ENCODE measurements around the gene ULBP2.
A peak's percentile ranks its signal among the peaks of the same experiment; 100 is the strongest.
"Not testable (repeated sequence)": the region's sequence is repeated elsewhere in the genome, so short reads cannot be mapped to it uniquely, and the experiment has no call there.

The ULBP2 gene

DNA sequence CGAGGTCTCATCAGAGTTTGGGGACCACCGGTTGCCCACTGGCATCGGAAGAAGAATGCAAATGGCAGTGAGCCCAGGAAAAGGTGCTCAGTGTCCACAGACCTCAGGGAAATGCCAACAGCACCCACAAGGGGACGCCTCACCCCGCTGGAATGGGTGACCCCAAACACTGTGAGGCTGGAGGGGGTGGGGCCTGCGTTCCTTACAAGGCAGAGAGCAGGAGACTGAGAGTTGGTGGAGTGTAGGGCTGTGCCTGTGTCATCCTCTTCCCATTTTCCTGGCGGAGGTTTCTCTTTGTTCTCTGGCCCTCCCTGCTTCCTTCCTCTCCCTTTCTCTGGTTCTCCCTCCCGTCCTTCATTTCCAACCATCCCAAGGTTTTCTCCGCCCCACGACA is 12.1 kb downstream of the ULBP2 start:
- not testable (repeated sequence) for H3K9me3 ChIP-seq (ENCODE audit: control insufficient read depth, insufficient read depth, low read depth, low read length)

DNA sequence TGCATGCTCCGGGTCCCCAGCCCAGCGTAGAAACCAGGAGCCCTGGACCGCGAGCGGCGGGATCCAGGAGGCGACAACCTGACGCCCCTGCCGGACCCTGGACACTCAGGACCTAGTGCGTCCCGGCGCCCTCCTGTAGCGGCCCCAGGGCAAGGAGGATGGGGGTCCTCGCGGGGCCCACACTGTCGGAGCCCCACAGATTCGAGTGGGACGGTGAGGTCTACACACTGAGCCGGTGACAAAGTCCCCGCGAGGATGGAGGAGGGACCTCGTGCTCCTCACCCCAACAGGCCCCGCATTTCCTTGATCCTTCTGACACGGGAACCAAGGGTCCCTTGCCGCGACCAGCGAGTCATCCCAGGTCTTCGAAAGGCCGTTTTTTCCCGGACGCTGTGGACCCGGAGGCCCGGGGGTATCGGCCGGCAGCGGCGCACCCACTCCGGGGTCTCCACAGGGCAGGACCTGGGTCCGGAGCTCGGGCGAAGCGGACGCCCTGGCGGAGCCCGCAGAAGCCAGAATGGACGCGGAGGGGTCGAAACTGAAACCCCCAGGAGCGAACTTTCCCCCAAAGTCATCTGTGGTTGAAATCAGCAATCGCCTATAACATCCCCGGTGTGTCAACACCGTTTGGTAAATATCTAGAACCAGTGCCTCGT is 12.6 kb downstream of the ULBP2 start:
- peaks cover 99% of the 10 kb centered on the region for H3K27me3 ChIP-seq (ENCODE audit: control insufficient read depth, insufficient read depth, low read length)
- H3K4me1 ChIP-seq (ENCODE audit: control insufficient read depth, insufficient read depth, low read length) = not testable (repeated sequence)
- peak overlapping the region; percentile 29; the same call in 1 of the 2 replicates for H3K4me3 ChIP-seq (ENCODE audit: low read depth, low read length)

More for the DNA sequence above, 12.1 kb downstream of the ULBP2 start:
- not testable (repeated sequence) for H3K9ac ChIP-seq (ENCODE audit: low read length); H3K27ac ChIP-seq (ENCODE audit: low read depth, low read length); H3K4me3 ChIP-seq (ENCODE audit: low read depth, low read length); H3K36me3 ChIP-seq (ENCODE audit: control insufficient read depth, insufficient read depth, low read length); H3K4me1 ChIP-seq (ENCODE audit: control insufficient read depth, insufficient read depth, low read length)
- H3K27me3 ChIP-seq (ENCODE audit: control insufficient read depth, insufficient read depth, low read length) = peaks cover 98% of the 10 kb centered on the region

DNA sequence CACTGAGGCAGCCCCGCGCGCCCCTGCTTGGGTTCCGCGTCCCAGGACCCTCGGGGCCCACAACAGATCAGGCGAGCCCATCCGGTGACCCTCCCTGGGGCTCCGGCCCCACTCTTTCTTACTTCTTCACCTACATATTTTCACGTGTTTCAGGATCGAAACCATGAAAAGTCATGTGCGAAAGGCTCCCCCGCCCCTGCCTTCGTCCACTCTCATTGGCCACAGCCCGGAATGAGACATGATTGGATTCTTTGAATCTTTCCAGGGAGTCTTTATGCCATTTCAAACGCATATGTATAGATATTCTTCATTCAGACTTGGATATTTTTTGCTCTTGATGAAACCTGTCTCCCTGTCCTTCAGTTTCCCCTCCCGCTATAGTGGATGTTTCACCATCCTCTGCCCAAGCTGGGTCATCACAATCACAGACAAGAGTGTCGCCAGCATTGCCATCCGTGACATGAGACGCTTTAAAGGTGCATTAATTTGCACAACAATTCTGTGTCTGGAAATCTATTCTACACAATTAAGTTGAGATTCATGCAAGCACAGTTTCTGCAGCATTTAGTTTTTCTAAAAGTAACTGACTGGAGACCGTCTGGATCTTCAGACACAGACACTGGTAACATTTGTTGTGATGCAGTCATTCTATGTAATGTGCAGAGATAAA is 13.3 kb downstream of the ULBP2 start:
- not testable (repeated sequence) for H3K9ac ChIP-seq (ENCODE audit: low read length); H3K4me3 ChIP-seq (ENCODE audit: low read depth, low read length); H3K36me3 ChIP-seq (ENCODE audit: control insufficient read depth, insufficient read depth, low read length); H3K4me1 ChIP-seq (ENCODE audit: control insufficient read depth, insufficient read depth, low read length); H3K9me3 ChIP-seq (ENCODE audit: control insufficient read depth, insufficient read depth, low read depth, low read length); H3K27ac ChIP-seq (ENCODE audit: low read depth, low read length)
- H3K27me3 ChIP-seq (ENCODE audit: control insufficient read depth, insufficient read depth, low read length) = peaks cover 99% of the 10 kb centered on the region

More for the DNA sequence above, 12.6 kb downstream of the ULBP2 start:
- H3K36me3 ChIP-seq (ENCODE audit: control insufficient read depth, insufficient read depth, low read length); H3K9ac ChIP-seq (ENCODE audit: low read length); H3K9me3 ChIP-seq (ENCODE audit: control insufficient read depth, insufficient read depth, low read depth, low read length); H3K27ac ChIP-seq (ENCODE audit: low read depth, low read length): not testable (repeated sequence)

DNA sequence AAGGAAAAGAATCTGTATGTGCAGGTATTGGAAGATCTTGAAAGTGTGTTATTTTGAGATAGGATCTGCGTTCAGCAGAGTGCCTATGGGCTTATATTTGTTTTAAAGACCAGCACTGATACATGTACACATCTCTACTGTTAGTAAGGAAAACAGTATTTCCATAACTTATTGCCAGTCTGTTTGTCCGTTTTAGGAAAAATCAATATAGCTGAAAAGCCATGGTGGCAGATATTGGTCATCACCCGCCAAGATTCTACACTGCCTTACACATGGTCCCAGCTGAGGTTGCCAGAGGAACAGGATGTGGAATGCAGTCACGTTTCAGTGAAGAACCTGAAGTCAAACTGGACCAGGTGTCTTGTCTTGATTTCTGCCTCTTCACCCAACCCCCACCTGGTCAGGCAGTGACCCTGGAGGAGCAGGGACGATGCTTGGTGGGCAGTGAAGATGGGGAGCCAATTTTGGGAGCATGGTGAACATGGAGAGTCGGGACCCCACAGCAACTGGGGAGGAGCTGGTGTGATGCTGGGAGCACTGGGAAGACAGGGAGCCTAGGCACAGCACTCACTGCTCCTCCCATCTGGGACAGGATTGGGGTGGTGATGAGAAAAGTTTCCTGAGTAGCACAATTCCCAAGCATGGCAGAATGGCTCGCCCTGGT is 14.0 kb downstream of the ULBP2 start:
- H3K4me1 ChIP-seq (ENCODE audit: control insufficient read depth, insufficient read depth, low read length); H3K9ac ChIP-seq (ENCODE audit: low read length): not testable (repeated sequence)

DNA sequence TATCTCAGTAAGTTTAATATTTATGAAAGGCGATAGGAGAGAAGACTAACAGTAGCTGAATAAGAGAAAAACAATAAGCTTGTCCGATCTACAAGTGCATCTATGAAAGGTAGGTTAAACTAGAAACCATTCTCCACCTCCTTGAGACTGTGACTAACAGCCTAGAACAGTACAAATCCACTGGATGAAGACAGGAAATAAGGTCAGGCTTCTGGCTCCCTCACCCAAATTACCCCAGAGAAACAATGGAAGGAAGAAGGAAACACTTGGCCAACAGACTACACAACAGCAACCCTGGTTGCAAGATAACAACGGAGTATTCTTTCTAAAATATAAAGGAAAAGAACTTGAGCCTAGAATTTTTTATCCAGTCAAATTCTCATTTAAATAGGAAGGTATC is 16.3 kb downstream of the ULBP2 start:
- not testable (repeated sequence) for H3K27ac ChIP-seq (ENCODE audit: low read depth, low read length); H3K4me1 ChIP-seq (ENCODE audit: control insufficient read depth, insufficient read depth, low read length); H3K9ac ChIP-seq (ENCODE audit: low read length); H3K4me3 ChIP-seq (ENCODE audit: low read depth, low read length); H3K36me3 ChIP-seq (ENCODE audit: control insufficient read depth, insufficient read depth, low read length); H3K9me3 ChIP-seq (ENCODE audit: control insufficient read depth, insufficient read depth, low read depth, low read length)
- peaks cover 97% of the 10 kb centered on the region for H3K27me3 ChIP-seq (ENCODE audit: control insufficient read depth, insufficient read depth, low read length)

More for the DNA sequence above, 14.0 kb downstream of the ULBP2 start:
- not testable (repeated sequence) for H3K4me3 ChIP-seq (ENCODE audit: low read depth, low read length); H3K36me3 ChIP-seq (ENCODE audit: control insufficient read depth, insufficient read depth, low read length); H3K9me3 ChIP-seq (ENCODE audit: control insufficient read depth, insufficient read depth, low read depth, low read length); H3K27ac ChIP-seq (ENCODE audit: low read depth, low read length)
- peaks cover 99% of the 10 kb centered on the region for H3K27me3 ChIP-seq (ENCODE audit: control insufficient read depth, insufficient read depth, low read length)

DNA sequence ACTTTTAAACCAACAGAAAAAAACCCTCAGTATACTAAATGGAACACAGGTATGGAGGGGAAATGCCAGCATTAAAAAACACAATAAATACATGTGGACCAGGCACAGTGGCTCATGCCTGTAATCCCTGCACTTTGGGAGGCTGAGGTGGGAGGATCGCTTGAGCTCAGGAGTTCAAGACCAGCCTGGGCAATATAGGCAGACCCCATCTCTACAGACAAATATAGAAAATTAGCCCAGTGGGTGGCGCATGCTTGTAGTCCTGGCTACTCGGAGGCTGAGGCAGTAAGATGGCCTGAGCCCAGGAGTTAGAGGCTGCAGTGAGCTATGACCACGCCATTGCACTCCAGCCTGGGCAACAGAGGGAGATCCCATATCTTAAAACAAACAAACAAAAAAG is 18.0 kb downstream of the ULBP2 start:
- H3K36me3 ChIP-seq (ENCODE audit: control insufficient read depth, insufficient read depth, low read length); H3K4me1 ChIP-seq (ENCODE audit: control insufficient read depth, insufficient read depth, low read length); H3K9ac ChIP-seq (ENCODE audit: low read length); H3K4me3 ChIP-seq (ENCODE audit: low read depth, low read length); H3K27ac ChIP-seq (ENCODE audit: low read depth, low read length); H3K9me3 ChIP-seq (ENCODE audit: control insufficient read depth, insufficient read depth, low read depth, low read length): not testable (repeated sequence)
- peaks cover 97% of the 10 kb centered on the region for H3K27me3 ChIP-seq (ENCODE audit: control insufficient read depth, insufficient read depth, low read length)

DNA sequence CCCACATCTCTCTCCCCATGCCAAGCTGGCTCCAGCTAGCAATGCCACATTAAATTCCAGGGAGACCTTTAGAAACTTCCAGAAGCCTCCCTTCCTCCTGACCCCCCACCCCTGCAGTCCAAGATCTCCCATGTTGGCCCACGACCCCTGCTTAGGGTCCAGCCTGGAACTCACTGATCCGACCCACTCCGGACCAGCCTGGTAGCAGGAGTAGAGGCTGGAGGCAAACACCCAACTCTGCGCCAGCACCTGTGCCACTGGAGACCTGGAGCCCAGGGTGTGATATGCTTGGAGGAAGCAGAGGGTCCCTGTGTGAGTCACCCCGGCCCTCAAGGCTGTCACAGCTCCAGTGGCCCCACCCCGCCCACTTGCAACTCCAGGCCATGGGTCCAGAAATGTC is 18.7 kb downstream of the ULBP2 start:
- H3K36me3 ChIP-seq (ENCODE audit: control insufficient read depth, insufficient read depth, low read length) = no peaks in the 10 kb centered on the region
- no peak overlapping the region for H3K9ac ChIP-seq (ENCODE audit: low read length)
- no peaks in the 10 kb centered on the region for H3K9me3 ChIP-seq (ENCODE audit: control insufficient read depth, insufficient read depth, low read depth, low read length)
- peaks cover 97% of the 10 kb centered on the region for H3K27me3 ChIP-seq (ENCODE audit: control insufficient read depth, insufficient read depth, low read length)
- H3K4me1 ChIP-seq (ENCODE audit: control insufficient read depth, insufficient read depth, low read length) = peaks cover 10% of the 10 kb centered on the region
- H3K27ac ChIP-seq (ENCODE audit: low read depth, low read length) = no peak overlapping the region
- H3K4me3 ChIP-seq (ENCODE audit: low read depth, low read length) = no peak overlapping the region

DNA sequence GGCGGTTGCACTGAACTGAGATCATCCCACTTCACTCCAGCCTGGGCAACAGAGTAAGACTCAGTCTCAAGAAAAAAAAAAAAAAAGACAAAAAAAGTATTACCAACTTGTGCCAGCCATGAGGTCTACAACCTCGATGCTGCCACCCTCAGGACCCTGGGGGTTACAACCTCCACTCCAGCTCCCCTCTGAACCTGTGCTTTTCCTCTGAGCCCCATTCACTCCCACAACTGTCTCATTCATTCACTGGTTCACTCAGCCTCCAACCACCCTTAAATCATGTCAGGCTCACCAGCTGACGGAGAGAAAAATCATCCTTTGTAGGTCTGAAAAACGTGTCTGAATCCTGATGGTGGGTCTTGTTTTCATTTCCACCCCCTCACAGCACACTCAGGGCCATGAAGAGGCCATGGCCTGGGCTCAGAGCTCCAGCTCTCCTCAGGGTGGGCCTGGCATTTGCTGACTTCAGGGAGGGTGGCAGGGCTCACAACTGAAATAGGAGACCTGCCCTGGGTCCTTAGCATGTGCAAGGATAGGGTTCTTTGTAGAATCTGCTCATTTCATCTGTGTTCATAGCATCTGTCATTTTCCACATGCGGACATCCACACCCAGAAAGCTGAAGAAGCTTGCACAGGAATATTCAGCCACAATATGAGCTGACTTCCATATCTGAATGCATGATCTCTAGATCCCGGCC is 20.1 kb downstream of the ULBP2 start:
- H3K27ac ChIP-seq (ENCODE audit: low read depth, low read length) = no peak overlapping the region
- H3K9me3 ChIP-seq (ENCODE audit: control insufficient read depth, insufficient read depth, low read depth, low read length) = no peaks in the 10 kb centered on the region
- H3K27me3 ChIP-seq (ENCODE audit: control insufficient read depth, insufficient read depth, low read length) = peaks cover 97% of the 10 kb centered on the region

DNA sequence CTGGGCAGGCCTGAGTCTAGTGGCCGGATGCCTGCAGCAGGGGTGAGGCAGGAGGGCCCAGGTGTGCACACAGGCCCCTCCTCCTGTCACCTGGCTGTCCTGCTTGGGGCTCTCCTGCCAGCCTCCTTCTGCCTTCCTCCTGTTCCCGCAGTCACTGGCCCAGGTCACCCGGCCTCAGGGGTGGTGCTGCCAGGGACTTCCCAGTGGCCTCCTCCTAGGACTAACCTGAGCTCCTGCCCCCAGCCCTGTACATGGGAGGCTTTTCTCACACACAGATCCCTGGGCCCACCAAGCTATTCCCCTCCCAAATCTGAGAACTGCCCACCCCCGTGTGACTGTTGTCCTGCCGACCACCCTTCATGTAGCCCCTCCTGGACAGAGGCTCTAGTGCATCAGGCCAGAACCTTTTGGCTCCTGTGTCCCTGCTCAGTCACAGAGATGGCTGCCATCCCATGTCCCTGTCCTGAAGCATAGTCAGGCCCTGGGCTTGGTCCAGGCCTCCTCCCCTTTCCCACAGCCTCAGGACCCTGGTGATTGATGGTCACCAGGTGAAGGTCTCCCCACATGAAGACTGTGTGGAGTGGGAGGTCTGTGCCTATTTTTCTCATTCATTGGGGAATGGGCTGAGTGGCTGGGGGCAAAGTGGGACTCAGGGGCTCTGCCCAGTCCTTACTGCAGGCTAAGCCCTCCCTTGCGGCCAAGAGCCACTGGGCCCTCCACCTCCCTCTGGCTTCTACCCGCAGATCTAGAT is 20.8 kb downstream of the ULBP2 start:
- Histone ChIP-seq H3K9ac (ENCODE audit: low read length) (no peak overlapping the region), H3K36me3 (ENCODE audit: control insufficient read depth, insufficient read depth, low read length) (no peaks in the 10 kb centered on the region), H3K27me3 (ENCODE audit: control insufficient read depth, insufficient read depth, low read length) (peaks cover 97% of the 10 kb centered on the region), H3K4me3 (ENCODE audit: low read depth, low read length) (peak overlapping the region; percentile 74), H3K27ac (ENCODE audit: low read depth, low read length) (no peak overlapping the region), H3K4me1 (ENCODE audit: control insufficient read depth, insufficient read depth, low read length) (peaks cover 10% of the 10 kb centered on the region), H3K9me3 (ENCODE audit: control insufficient read depth, insufficient read depth, low read depth, low read length) (no peaks in the 10 kb centered on the region)

More for the DNA sequence above, 20.1 kb downstream of the ULBP2 start:
- Histone ChIP-seq H3K4me1 (ENCODE audit: control insufficient read depth, insufficient read depth, low read length) (peaks cover 10% of the 10 kb centered on the region), H3K36me3 (ENCODE audit: control insufficient read depth, insufficient read depth, low read length) (no peaks in the 10 kb centered on the region), H3K9ac (ENCODE audit: low read length) (no peak overlapping the region), H3K4me3 (ENCODE audit: low read depth, low read length) (no peak overlapping the region)

DNA sequence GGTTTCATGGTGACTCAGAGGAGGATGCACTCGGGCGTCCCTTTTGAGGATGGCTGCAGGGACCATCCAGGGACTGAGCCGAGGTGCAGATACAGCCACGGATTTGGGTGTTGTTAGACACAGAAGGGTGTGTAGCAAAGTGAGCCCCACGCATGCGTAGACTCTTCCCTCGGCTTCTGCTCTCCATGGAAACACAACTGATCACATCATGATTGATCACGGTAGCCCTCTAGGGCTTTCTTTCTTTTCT is 21.3 kb downstream of the ULBP2 start:
- H3K27me3 ChIP-seq (ENCODE audit: control insufficient read depth, insufficient read depth, low read length) = peaks cover 97% of the 10 kb centered on the region
- peak overlapping the region; percentile 74 for H3K4me3 ChIP-seq (ENCODE audit: low read depth, low read length)
- H3K9me3 ChIP-seq (ENCODE audit: control insufficient read depth, insufficient read depth, low read depth, low read length) = no peaks in the 10 kb centered on the region
- H3K36me3 ChIP-seq (ENCODE audit: control insufficient read depth, insufficient read depth, low read length) = no peaks in the 10 kb centered on the region
- H3K27ac ChIP-seq (ENCODE audit: low read depth, low read length) = no peak overlapping the region
- H3K4me1 ChIP-seq (ENCODE audit: control insufficient read depth, insufficient read depth, low read length) = peaks cover 10% of the 10 kb centered on the region
- H3K9ac ChIP-seq (ENCODE audit: low read length) = peak overlapping the region; percentile 72
